Measurements from ENCODE around the gene MSH2. TPM values are rescaled to one million over a fixed set of nuclear protein-coding genes. Genes with fewer than 3 reads are reported as not detected.
"Not testable (repeated sequence)": the region's sequence is repeated elsewhere in the genome, so short reads cannot be mapped to it uniquely, and the experiment has no call there.

The MSH2 gene
- polyA plus RNA-seq, 12 donors: 24.1 to 39.3 (median 32.9) TPM; not detected in 1

DNA sequence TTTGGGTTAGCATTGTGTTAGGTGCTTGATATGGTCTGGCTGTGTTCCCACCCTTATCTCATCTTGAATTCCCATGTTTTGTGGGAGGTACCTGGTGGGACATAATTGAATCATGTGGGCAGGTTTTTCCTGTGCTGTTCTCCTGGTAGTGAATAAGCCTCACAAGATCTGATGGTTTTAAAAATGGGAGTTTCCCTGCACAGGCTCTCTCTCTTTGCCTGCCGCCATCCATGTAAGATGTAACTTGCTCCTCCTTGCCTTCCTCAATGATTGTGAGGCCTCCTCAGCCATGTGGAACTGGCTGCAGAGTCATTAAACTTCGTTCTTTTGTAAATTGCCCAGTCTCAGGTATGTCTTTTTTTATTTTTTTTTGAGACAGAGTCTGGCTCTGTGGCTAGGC is 2.8 kb downstream of the MSH2 start:
- no peak for DNase-seq

DNA sequence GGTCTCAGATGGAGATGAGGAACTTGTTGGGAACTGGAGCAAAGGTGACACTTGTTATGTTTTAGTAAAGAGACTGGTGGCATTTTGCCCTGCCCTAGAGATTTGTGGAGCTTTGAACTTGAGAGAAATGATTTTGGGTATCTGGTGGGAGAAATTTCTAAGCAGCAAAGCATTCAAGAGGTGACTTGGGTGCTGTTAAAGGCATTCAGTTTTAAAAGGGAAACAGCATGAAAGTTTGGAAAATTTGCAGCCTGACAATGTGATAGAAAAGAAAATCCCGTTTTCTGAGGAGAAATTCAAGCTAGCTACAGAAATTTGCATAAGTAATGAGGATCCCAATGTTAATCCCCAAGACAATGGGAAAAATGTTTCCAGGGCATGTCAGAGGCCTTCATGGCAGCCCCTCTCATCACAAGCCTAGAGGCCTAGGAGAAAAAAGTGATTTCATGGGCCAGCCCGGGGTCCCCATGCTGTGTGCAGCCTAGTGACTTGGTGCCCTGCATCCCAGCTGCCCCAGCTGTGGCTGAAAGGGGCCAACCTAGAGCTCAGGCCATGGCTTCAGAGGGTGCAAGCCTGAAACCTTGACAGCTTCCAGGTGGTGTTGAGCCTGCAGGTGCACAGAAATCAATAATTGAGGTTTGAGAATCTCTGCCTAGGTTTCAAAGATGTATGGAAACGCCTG is 3.8 kb downstream of the MSH2 start:
- not testable (repeated sequence) for DNase-seq

DNA sequence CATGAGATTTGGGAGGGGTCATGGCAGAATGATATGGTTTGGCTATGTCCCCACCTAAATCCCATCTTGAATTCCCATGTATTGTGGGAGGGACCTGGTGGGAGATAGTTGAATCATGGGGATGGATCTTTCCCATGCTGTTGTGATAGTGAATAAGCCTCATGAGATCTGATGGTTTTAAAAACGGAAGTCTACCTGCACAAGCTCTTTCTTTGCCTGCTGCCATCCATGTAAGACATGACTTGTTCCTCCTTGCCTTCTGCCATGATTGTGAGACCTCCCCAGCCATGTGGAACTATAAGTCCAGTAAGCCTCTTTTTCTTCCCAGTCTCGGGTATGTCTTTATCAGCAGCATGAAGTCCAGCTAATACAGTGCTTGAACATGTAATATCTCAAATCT is 5.0 kb downstream of the MSH2 start:
- not testable (repeated sequence) for DNase-seq

DNA sequence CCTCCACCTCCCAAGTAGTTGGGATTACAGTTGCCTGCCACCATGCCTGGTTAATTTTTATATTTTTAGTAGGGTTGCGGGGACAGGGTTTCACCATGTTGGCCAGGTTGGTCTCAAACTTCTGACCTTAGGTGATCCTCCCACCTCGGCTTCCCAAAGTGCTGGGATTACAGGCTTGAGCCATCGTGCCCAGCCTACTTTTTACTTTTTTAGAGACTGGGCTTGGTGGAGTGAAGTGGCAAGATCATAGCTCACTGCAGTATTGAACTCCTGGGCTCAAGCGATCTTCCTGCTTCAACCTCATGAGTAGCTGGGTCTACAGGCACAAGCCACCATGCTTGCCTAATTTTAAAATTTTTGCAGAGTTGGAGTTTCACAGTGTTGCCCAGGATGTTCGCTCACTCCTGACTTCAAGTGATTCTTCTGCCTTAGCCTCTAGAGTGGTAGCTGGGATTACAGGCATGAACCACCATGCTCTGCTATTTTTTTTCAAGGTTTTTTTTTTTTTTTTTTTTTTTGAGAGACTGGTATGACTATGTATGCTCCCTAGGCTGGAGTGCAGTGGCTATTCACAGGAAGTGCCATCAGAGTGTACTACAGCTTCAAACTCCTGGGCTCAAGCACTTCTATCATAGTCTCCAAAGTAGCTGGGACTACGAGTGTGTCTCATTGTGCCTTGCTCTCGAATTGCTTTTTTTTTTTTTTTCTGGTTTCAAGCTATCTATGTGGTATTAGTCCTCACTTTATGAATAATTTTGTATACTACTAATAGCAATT is 11.9 kb downstream of the MSH2 start:
- DNase-seq: no peak

DNA sequence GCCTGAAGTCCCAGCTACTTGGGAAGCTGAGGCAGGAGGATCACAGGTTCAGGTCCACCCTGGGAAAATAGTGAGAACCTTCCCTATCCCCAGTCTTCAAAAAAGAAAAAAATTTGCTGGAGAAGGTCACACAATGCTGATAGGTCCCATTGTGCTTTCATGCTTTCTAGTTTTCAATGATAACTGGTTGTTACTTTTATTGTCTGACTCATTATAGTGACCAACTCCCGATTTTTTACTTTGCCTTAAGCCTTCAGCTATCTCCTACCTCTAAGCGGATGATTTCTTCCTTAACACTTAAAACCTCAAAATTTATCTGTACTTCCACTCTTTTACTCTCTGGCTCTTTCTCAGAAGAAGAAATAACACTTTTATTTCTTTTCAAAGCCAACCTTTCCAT is 17.3 kb downstream of the MSH2 start:
- no peak for DNase-seq

DNA sequence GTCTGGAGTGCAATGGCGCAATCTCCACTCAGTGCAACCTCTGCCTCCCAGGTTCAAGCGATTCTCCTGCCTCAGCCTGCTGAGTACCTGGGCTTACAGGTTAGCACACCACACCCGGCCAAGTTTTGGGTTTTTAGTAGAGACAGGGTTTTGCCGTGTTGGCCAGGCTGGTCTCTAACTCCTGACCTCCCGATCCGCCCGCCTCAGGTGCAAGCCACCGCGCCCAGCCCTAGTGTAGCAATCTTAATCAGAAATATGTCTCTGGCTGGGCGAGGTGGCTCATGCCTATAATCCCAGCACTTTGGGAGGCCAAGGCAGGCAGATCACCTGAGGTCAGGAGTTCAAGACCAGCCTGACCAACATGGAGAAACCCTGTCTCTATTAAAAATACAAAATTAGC is 17.7 kb downstream of the MSH2 start:
- not testable (repeated sequence) for DNase-seq

DNA sequence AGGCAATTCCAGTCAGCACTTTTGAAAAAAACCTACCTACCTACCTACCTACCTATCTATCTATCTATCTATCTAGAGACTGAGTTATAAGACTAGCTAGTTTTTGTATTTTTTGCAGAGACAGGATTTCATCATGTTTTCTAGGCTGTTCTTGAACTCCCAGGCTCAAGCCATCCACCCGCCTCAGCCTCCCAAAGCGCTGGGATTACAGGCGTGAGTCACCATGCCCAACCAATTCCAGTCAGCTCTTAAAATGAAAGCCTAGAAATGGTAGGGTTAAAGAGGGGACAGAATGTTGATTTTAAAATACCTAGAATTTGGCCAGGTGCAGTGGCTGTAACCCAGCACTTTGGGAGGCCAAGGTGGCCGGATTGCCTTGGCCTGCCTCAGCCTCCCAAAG is 19.1 kb downstream of the MSH2 start:
- no peak for DNase-seq

DNA sequence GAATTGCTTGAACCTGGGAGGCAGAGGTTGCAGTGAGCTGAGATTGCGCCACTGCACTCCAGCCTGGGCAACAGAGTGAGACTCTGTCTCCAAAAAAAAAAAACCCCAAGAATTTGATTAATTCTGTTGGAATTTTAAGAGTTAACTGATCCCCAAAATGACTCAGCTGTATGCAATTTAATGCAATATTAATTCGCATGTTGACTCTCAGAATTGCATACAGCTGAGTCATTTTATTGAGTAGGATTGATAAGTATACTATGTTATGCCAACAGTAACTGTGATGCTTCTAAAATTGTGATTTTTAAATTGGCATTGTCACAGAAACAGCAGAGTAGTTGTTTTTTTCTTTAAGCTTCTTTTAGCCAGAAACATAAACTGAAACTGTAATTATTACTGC is 19.6 kb downstream of the MSH2 start:
- no peak for DNase-seq

DNA sequence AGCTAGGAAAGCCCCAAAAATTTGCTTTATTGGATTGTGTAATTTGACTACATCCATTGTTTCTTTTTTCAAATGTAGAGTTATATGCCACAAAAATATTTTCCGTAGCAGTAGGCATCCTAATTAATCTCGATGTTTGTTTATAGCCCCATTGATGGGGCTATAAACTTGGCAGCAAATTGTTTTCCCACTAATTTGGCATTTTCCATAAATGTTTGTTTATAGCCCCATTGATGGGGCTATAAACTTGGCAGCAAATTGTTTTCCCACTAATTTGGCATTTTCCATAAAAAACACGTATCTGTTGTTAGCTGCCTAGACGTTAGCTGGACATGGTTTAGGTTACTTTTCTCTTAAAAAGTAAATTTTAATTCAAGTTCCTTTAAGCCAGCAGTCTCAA is 23.8 kb downstream of the MSH2 start:
- no peak for DNase-seq

DNA sequence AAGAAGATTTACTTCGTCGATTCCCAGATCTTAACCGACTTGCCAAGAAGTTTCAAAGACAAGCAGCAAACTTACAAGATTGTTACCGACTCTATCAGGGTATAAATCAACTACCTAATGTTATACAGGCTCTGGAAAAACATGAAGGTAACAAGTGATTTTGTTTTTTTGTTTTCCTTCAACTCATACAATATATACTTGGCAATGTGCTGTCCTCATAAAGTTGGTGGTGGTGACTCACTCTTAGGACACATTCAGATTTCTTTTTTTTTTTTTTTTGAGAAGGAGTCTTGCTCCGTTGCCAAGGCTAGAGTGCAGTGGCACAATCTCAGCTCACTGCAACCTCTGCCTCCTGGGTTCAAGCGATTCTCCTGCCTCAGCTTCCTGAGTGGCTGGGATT is 26.8 kb downstream of the MSH2 start:
- no peak for DNase-seq

DNA sequence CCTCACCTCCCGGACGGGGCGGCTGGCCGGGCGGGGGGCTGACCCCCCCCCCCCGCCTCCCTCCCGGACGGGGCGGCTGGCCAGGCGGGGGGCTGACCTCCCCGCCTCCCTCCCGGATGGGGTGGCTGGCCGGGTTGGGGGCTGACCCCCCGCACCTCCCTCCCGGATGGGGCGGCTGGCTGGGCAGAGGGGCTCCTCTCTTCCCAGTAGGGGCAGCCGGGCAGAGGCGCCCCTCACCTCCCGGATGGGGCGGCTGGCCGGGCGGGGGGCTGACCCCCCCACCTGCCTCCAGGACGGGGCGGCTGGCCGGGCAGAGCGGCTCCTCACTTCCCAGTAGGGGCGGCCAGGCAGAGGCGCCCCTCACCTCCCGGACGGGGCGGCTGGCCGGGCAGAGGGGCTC is 30.1 kb downstream of the MSH2 start:
- not testable (repeated sequence) for DNase-seq

DNA sequence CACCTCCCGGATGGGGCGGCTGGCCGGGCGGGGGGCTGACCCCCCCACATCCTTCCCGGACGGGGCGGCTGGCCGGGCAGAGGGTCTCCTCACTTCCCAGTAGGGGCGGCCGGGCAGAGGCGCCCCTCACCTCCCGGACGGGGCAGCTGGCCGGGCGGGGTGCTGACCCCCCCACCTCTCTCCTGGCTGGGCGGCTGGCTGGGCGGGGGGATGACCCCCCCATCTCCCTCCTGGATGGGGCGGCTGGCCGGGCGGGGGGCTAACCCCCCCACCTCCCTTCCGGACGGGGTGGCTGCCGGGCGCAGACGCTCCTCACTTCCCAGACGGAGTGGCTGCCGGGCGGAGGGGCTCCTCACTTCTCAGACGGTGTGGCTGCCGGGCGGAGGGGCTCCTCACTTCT is 30.5 kb downstream of the MSH2 start:
- not testable (repeated sequence) for DNase-seq

DNA sequence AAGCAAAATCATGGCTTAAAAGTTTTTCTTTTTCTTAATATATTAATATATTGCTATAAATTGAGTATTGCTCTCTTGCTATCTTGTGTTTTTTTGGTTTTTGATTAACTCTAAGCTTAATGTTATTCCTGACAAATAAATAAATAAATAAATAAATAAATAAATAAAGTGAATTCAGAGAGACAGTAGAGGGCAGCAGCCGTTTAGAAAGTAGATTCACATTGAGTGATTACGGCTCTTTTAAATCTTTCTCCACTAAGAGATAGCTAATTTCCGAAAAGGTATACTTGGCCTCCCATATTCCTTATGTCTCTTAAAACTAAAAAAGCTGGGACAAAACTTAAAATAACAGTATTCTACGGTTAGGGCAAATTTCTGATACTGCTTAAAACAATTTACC is 34.3 kb downstream of the MSH2 start:
- peak; percentile 29 for DNase-seq

DNA sequence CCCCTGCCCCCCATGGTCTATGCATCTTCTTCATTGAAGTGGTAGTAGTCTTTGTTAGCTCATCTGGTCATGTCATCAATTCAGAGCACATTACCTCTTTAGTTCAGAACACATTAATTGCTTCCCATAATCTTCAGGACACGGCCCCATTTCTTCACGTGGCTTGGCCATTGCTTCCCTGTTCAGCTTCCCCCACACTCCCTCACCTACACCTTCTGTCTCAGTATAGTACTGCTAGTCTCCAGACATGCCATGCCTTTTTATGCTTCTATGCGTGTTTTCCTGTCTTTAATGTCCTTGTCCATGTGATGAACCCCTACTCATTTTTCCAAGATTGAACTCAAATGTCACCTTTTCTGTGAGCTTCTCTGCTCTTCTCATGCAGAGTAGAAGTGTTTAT is 35.1 kb downstream of the MSH2 start:
- no peak for DNase-seq

DNA sequence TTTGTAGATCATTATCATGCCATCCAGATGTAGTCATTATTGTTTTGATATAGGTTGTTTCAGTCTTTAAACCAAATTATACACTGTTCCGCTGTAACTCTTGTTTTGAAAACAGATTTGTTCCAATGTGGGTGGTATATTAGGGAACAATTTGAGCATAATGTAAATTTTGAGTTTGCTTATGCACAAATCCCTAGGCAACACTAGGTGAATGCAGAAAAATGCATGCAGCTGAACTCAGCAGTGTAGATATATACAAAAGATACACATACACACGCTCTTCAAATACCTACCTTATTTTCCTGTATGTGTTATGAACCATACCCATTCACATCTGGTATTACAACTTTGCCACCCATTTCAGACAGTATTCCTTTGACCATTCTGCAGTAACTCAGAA is 35.8 kb downstream of the MSH2 start:
- DNase-seq: no peak

DNA sequence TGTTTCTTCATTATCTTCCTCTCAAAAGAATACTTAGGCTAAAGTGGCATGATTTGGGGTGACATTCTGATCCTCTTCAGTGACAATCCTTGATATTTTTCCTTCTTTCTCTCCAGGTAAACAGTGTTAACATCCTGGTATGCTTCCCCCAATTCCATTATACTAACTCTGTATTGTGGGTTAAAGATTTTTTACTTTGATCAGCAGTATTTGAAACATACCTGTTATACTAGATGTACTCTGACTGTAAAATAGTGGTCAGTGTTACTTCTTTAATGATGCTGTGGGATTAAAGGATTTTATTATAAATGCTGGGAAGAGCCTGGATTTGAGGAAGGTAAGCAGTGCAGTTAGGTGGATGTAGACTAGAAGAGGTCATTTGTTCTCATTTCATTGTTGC is 48.8 kb downstream of the MSH2 start:
- DNase-seq: no peak

DNA sequence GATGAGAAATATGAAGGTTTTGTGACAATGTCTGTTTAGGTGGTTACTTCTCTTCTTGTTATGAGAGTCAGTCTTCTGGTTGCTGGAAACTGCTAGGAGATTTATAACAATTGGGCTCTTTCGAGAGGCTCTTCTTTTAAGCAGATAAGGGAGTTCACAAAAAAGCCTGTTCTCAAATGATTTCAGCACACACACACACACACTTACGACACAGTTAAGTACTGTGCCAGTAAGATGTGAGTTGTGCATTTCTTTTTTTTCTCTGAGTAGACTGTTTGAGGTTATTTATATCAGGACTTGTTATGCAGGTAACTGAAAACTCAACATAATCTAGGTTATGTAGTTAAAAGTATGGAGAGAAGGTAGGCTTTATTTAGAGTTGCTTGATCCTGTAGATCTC is 49.8 kb downstream of the MSH2 start:
- DNase-seq: no peak

DNA sequence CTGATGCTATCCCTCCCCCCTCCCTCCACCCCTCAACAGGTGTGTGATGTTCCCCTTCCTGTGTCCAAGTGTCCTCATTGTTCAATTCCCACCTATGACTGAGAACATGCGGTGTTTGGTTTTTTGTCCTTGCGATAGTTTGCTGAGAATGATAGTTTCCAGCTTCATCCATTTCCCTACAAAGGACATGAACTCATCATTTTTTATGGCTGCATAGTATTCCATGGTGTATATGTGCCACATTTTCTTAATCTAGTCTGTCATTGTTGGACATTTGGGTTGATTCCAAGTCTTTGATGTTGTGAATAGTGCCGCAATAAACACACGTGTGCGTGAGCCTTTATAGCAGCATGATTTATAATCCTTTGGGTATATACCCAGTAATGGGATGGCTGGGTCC is 51.9 kb downstream of the MSH2 start:
- not testable (repeated sequence) for DNase-seq

DNA sequence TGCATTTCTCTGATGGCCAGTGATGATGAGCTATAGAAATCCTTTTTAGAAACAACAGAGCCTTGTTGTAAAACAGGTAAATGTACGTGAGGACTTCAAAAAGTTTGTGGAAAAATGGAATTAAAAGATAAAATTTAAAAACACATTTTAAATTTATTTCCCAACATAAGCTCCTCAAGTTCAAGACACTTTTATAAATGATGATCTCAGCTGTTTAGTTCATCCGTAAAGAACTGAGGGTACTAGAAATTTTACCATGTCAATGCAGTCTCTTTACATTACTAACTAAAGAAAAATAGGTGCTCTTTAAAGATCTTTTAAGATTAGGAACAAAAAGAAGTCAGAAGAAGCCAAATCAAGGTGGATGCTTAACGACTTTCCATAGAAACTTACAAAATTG is 52.5 kb downstream of the MSH2 start:
- DNase-seq: no peak

DNA sequence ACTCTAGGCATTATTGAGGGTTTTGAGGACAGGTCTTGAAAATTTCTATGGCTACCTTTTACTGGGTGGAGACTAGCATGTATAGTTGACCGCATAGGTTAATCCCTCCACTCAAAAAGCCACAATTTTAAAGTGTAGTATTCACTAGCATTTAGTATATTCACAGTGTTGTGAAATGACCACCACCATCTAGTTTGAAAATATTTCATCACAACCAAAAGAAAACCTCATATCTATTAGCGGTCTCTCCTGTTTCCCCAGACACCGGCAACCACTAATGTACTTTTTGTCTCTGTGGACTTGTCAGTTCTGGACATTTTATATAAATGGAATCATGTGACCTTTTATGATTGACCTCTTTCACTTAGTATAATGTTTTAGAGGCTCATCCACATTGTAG is 53.9 kb downstream of the MSH2 start:
- DNase-seq: no peak

DNA sequence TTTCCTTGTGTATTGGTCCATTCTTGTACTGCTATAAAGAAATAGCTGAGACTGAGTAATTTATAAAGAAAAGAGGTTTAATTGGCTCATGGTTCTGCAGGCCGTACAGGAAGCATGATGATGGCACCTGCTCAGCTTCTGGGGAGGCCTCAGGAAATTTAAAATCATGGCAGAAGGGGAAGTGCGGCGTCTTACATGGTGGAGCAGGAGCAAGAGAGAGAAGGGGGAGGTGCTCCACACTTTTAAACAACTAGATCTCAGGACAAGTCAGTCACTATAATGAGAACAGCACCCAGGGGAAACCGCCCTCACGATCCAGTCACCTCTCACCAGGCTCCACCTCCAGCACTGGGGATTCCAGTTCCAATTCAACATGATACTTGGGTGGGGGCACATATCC is 54.3 kb downstream of the MSH2 start:
- no peak for DNase-seq

DNA sequence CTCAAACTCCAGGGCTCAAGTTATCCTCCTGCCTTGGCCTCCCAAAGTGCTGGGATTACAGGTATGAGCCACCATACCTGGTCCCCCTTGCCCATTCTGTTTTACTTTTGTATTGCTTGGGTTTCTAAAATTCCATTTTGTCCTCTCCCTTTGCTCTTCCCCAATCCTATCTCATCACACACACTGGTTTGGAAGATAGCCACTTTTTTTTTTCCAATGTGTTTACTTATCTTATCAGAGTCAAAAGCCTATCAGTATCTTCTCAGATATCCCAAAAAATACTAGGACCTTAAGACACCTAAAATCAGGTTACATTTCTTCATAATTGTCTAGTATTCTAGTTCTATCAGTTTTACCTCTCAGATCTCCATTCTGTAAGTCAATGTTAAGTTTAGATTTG is 56.1 kb downstream of the MSH2 start:
- no peak for DNase-seq

DNA sequence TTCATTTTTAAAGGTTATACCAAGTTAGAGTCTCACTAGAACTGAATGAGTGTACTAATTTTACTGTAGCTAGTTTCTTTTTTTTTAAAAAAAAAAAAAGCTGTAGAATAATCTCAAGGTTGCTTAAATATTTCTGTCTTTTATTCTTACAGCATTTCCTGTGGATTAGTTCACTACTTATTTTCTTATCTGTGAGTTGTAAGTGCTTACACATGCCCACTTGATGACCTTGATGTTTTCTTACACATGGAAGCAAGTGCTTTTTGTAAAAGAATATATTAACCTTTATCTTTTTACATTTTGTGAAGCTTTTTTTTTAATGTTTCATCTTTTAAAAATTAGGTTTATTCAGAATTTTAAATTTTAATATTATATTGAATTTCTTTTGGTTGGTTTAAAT is 57.8 kb downstream of the MSH2 start:
- DNase-seq: no peak
